ENCODE results near the gene EVL.

DNA sequence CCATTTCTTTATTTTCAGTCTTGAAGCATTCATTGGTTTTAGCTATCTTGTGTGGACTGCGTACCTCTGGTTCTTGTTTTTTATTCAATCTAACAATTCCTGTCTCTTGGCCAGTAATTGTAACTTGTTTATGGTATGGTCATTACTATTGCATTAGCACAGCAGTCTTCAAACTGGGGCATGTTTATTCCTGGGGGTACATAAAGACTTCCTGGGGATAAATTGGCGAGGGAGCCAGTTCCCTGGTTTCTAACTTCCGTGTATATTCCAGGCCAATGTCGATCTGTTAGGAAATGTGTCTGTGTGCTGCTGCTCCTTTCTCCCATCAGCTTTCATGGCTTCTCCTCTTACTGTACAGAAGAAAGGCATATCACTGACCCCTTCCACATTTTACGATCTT is 13.7 kb upstream of the EVL start:
- TF ChIP-seq POLR2A (IDR thresholded peaks at IDR 0.05; ENCODE audit: low read length), result no peak
- TF ChIP-seq GATA1 (IDR thresholded peaks at IDR 0.05; ENCODE audit: low read depth, low read length), result no peak
